ENCODE measurements around the gene RGL3. TPM values are rescaled to one million over a fixed set of nuclear protein-coding genes. Genes with fewer than 3 reads are reported as not detected.

The RGL3 gene
- total RNA-seq, 1 donor from 2014 or later = 0.49 TPM

DNA sequence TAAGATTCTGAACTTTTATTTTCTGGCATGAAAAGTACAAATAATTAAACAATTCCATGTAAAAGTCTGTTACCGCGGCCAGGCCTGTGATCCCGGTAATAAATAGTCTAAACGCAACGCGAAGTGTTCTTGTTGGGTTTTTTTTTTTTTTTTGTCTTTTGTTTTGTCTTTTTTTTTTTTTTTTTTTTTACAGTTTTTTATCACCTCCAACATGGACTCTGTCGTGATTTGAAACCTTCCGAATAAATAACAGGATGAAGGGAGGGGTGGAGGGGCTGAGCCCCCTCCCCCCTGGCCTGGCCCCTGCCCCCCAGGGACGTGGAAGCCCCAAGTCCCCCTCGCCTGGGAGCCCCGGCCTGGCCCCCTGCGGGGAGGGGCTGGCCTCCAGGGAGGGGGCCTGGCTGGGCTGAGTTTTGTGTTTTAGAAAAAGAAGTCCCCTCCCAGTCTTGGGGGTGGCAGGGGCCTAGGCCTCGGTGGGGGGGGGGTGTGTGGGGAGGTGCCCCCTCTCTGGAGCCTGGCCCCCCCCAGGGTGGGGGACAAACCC is 32.3 kb upstream of the RGL3 start:
- H3K27ac ChIP-seq = peak overlapping the region; percentile 85

DNA sequence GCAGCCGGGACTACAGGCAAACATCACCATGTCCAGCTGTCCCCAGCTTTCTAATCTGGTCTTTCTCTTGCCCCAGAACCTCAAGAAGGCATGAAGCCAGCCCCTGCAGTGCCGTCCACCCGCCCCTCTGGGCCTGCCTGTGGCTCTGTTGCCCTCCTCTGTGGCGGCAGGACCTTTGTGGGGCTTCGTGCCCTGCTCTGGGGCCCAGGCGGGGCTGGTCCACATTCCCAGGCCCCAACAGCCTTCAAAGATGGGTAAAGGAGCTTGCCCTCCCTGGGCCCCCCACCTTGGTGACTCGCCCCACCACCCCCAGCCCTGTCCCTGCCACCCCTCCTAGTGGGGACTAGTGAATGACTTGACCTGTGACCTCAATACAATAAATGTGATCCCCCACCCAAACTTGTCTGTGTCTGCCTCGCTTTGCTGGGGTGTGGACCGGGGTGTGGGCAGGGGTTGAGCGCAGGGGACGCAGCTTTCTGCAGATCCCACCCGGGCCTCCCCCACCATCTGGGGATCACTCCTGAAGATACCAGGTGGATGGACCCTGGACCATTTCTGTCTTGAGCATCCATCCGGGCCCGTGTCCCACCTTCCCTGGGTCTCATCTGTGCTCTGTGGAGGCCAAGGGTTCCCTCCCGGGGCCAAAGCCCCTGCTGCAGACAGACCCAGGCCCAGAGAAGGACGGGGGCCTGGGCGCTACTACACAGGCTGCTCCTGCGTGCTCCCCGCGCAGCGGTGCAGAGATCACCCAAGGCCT is 31.6 kb upstream of the RGL3 start:
- Histone ChIP-seq H3K27ac (peak overlapping the region; percentile 85), H3K4me1 (peaks cover 22% of the 10 kb centered on the region)

More for the DNA sequence above, 32.3 kb upstream of the RGL3 start:
- Histone ChIP-seq H3F3A (ENCODE audit: low read depth) (peaks cover 24% of the 10 kb centered on the region), H3K9ac (no peak overlapping the region), H2AFZ (replicated peaks) (peak overlapping the region; percentile 72), H3K4me2 (peak overlapping the region; percentile 67), H3K4me3 (no peak overlapping the region), H4K20me1 (ENCODE audit: low read depth) (no peaks in the 10 kb centered on the region), H3K4me1 (peaks cover 22% of the 10 kb centered on the region), H3K27me3 (no peaks in the 10 kb centered on the region), H3K79me2 (ENCODE audit: low read depth) (no peaks in the 10 kb centered on the region), H3K9me3 (ENCODE audit: low read depth) (no peaks in the 10 kb centered on the region), H3K36me3 (no peaks in the 10 kb centered on the region)
- Mint-ChIP-seq H3K36me3 (peaks cover 2% of the 10 kb centered on the region), H3K9me3 (no peaks in the 10 kb centered on the region), H3K4me1 (peaks cover 21% of the 10 kb centered on the region), H3K27ac (no peak overlapping the region), H3K27me3 (ENCODE audit: insufficient read depth, low read depth) (peaks cover 4% of the 10 kb centered on the region), H3K4me3 (no peak overlapping the region)
- no peak for DNase-seq (ENCODE audit: low spot score)
- TF ChIP-seq EZH2phosphoT487 (IDR thresholded peaks at IDR 0.05) = no peak
- TF ChIP-seq CTCF (IDR thresholded peaks at IDR 0.05) = no peak
- TF ChIP-seq EZH2 (IDR thresholded peaks at IDR 0.05) = no peak

GRCh38 chr19:11448923-11449554 is 29.9 kb upstream of the RGL3 start:
- no peaks in the 10 kb centered on the region for H3K36me3 ChIP-seq
- H3K27me3 ChIP-seq = no peaks in the 10 kb centered on the region
- peaks cover 4% of the 10 kb centered on the region for H3K27me3 Mint-ChIP-seq (ENCODE audit: insufficient read depth, low read depth)
- no peak overlapping the region for H2AFZ ChIP-seq (replicated peaks)
- H3K79me2 ChIP-seq (ENCODE audit: low read depth) = no peaks in the 10 kb centered on the region
- peaks cover 21% of the 10 kb centered on the region for H3K4me1 Mint-ChIP-seq
- peaks cover 4% of the 10 kb centered on the region for H3K36me3 Mint-ChIP-seq
- H3K4me1 ChIP-seq = peaks cover 22% of the 10 kb centered on the region
- H3K27ac ChIP-seq = no peak overlapping the region
- no peaks in the 10 kb centered on the region for H3K9me3 Mint-ChIP-seq
- peaks cover 24% of the 10 kb centered on the region for H3F3A ChIP-seq (ENCODE audit: low read depth)
- no peak overlapping the region for H3K27ac Mint-ChIP-seq
- no peak overlapping the region for H3K9ac ChIP-seq
- no peak overlapping the region for H3K4me3 ChIP-seq
- no peak overlapping the region for H3K4me2 ChIP-seq
- H4K20me1 ChIP-seq (ENCODE audit: low read depth) = peaks cover 4% of the 10 kb centered on the region
- no peak overlapping the region for H3K4me3 Mint-ChIP-seq
- H3K9me3 ChIP-seq (ENCODE audit: low read depth) = no peaks in the 10 kb centered on the region
- DNase-seq (ENCODE audit: low spot score) = no peak
- no peak for TF ChIP-seq EZH2phosphoT487 (IDR thresholded peaks at IDR 0.05)
- TF ChIP-seq CTCF (IDR thresholded peaks at IDR 0.05) = no peak
- TF ChIP-seq EZH2 (IDR thresholded peaks at IDR 0.05) = no peak

More for the DNA sequence above, 31.6 kb upstream of the RGL3 start:
- Mint-ChIP-seq H3K4me1 (peaks cover 21% of the 10 kb centered on the region), H3K9me3 (no peaks in the 10 kb centered on the region), H3K4me3 (no peak overlapping the region), H3K27ac (no peak overlapping the region), H3K36me3 (peaks cover 2% of the 10 kb centered on the region), H3K27me3 (ENCODE audit: insufficient read depth, low read depth) (peaks cover 4% of the 10 kb centered on the region)
- DNase-seq (ENCODE audit: low spot score) = no peak
- Histone ChIP-seq H3F3A (ENCODE audit: low read depth) (peaks cover 24% of the 10 kb centered on the region), H3K4me2 (peak overlapping the region; percentile 67), H2AFZ (replicated peaks) (no peak overlapping the region), H3K9me3 (ENCODE audit: low read depth) (no peaks in the 10 kb centered on the region), H3K9ac (no peak overlapping the region), H3K27me3 (no peaks in the 10 kb centered on the region), H3K79me2 (ENCODE audit: low read depth) (no peaks in the 10 kb centered on the region), H3K36me3 (no peaks in the 10 kb centered on the region), H4K20me1 (ENCODE audit: low read depth) (no peaks in the 10 kb centered on the region), H3K4me3 (no peak overlapping the region)
- TF ChIP-seq EZH2 (IDR thresholded peaks at IDR 0.05) = no peak
- no peak for TF ChIP-seq EZH2phosphoT487 (IDR thresholded peaks at IDR 0.05)
- no peak for TF ChIP-seq CTCF (IDR thresholded peaks at IDR 0.05)
